GM21825 (cell line): ENCODE data around the gene MT1A.
"Not testable (repeated sequence)": the region's sequence is repeated elsewhere in the genome, so short reads cannot be mapped to it uniquely, and the experiment has no call there.

ENCODE experiments used
- ATAC-seq: cut with Tn5 transposase; IDR thresholded peaks from one replicate; pipeline ENCODE4 v1.9.1; 2021; ENCODE audit warnings: mild to moderate bottlenecking, moderate library complexity; ENCODE audit not compliant: unreplicated experiment

The MT1A gene

GRCh38 chr16:56652600-56652999, 14.1 kb downstream of the MT1A start:
- ATAC-seq, result no peak

GRCh38 chr16:56653218-56653617, 14.8 kb downstream of the MT1A start:
- ATAC-seq, result no peak

- ATAC-seq, result no peak
These were observed 19.3 kb downstream of the MT1A start, which contains the start of gene MT1F for GRCh38 chr16:56657555-56658326. MT1F (plus strand) TSS chr16:56657959; CDS start chr16:56658059, 100 bp downstream.

GRCh38 chr16:56658327-56658875, 19.9 kb downstream of the MT1A start:
- no peak for ATAC-seq

GRCh38 chr16:56662357-56663354, 24.2 kb downstream of the MT1A start:
- ATAC-seq, result no peak

GRCh38 chr16:56664506-56664905, 26.0 kb downstream of the MT1A start:
- ATAC-seq, result no peak

GRCh38 chr16:56665286-56666261, 27.1 kb downstream of the MT1A start:
- not testable (repeated sequence) for ATAC-seq

GRCh38 chr16:56667581-56668571, 29.4 kb downstream of the MT1A start, which contains the start of gene MT1G:
MT1G (minus strand) TSS chr16:56668065; CDS start chr16:56667993, 72 bp downstream.
- no peak for ATAC-seq

GRCh38 chr16:56669005-56669839, 30.8 kb downstream of the MT1A start, which contains the start of gene MT1H:
MT1H (plus strand) TSS chr16:56669814; CDS start chr16:56669885, 71 bp downstream.
- ATAC-seq, result no peak

GRCh38 chr16:56669840-56670619, 31.6 kb downstream of the MT1A start:
- no peak for ATAC-seq

- no peak for ATAC-seq
These were observed 32.1 kb downstream of the MT1A start for GRCh38 chr16:56670620-56670934.

GRCh38 chr16:56671691-56672090, 33.2 kb downstream of the MT1A start:
- not testable (repeated sequence) for ATAC-seq

GRCh38 chr16:56672171-56672570, 33.7 kb downstream of the MT1A start:
- not testable (repeated sequence) for ATAC-seq

GRCh38 chr16:56672761-56673536, 34.5 kb downstream of the MT1A start:
- ATAC-seq, result no peak

- no peak for ATAC-seq
These were observed 35.5 kb downstream of the MT1A start for GRCh38 chr16:56673921-56674320.

GRCh38 chr16:56674570-56674969, 36.1 kb downstream of the MT1A start:
- ATAC-seq, result not testable (repeated sequence)
